GM19043 (cell line): ENCODE data around the gene CRB2.
A peak's percentile ranks its signal among the peaks of the same experiment; 100 is the strongest.
"Not testable (repeated sequence)": the region's sequence is repeated elsewhere in the genome, so short reads cannot be mapped to it uniquely, and the experiment has no call there.

Experiments used
- ATAC-seq: cut with Tn5 transposase; IDR thresholded peaks from one replicate; pipeline ENCODE4 v1.9.1; 2021; ENCODE audit warnings: low read depth; ENCODE audit not compliant: unreplicated experiment

Gene CRB2

GRCh38 chr9:123327697-123328100, 28.3 kb upstream of the CRB2 start:
- no peak for ATAC-seq

- ATAC-seq, result no peak
These were observed 26.6 kb upstream of the CRB2 start for GRCh38 chr9:123329329-123329955.

- ATAC-seq, result no peak
These were observed 24.5 kb upstream of the CRB2 start for GRCh38 chr9:123331346-123332060.

- not testable (repeated sequence) for ATAC-seq
These were observed 22.8 kb upstream of the CRB2 start for GRCh38 chr9:123333058-123333669.

- ATAC-seq, result no peak
These were observed 21.4 kb upstream of the CRB2 start for GRCh38 chr9:123334639-123335038.

GRCh38 chr9:123335193-123335985, 20.6 kb upstream of the CRB2 start:
- ATAC-seq, result no peak

GRCh38 chr9:123335986-123336329, 20.0 kb upstream of the CRB2 start:
- no peak for ATAC-seq

GRCh38 chr9:123336449-123336848, 19.5 kb upstream of the CRB2 start:
- ATAC-seq, result no peak

GRCh38 chr9:123336959-123337358, 19.0 kb upstream of the CRB2 start:
- ATAC-seq, result no peak

- no peak for ATAC-seq
These were observed 18.0 kb upstream of the CRB2 start for GRCh38 chr9:123337971-123338370.

GRCh38 chr9:123338710-123339665, 17.0 kb upstream of the CRB2 start:
- ATAC-seq, result peak; percentile 63

- ATAC-seq, result peak; percentile 44
These were observed 16.1 kb upstream of the CRB2 start for GRCh38 chr9:123339666-123340510.

GRCh38 chr9:123341816-123342215, 14.2 kb upstream of the CRB2 start:
- no peak for ATAC-seq

GRCh38 chr9:123342247-123342646, 13.8 kb upstream of the CRB2 start:
- no peak for ATAC-seq

- ATAC-seq, result no peak
These were observed 12.4 kb upstream of the CRB2 start for GRCh38 chr9:123343443-123344191.

GRCh38 chr9:123344192-123344949, 11.6 kb upstream of the CRB2 start:
- ATAC-seq, result no peak

- ATAC-seq, result no peak
These were observed 10.4 kb upstream of the CRB2 start for GRCh38 chr9:123345567-123345955.

- ATAC-seq, result no peak
These were observed 10.0 kb upstream of the CRB2 start for GRCh38 chr9:123346026-123346425.
